ENCODE results near the gene MON1A. TPM values are rescaled to one million over a fixed set of nuclear protein-coding genes. Genes with fewer than 3 reads are reported as not detected.
A peak's percentile ranks its signal among the peaks of the same experiment; 100 is the strongest.

MON1A gene
- total RNA-seq, 1 donor from 2014 or later: 13.0 TPM

DNA sequence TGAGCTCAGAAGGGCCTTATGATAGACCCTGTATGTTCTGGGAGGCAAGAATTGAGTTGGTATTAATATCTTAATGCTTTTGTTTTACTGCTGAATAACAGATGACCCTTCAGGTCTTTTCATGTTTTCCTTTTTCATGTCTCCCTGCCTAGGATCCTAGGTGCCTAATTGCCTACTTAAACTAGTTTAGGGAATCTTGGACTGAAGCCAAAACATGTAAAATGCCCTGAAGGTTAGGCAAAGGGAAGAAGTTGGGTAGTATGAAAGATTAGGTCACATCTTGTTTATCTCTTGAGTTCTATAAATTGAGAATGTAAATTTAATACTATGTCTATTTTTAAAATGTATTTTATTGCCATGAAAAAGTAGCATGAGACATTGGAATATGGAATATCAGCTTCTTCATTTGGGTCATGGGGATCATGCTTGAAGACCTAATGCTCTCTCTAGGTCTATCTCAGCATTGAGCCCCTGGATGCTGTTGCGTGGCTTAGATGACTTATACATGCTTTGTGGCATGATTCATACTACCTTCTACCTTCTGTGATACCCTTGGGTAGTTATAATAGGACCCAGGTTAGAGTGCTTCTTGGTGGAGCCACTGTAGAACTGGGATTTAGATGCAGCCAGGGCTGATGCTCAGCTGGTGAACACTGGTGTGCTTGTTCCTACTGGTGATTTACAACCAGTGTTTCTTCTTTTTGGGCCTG lies 36.8 kb upstream of the MON1A start:
- Histone ChIP-seq H3K36me3 (peaks cover 11 to 21% of the 10 kb centered on the region in 2 donors), H3K4me3 (no peak overlapping the region), H3K4me1 (peaks cover 0 to 19% of the 10 kb centered on the region in 2 donors), H3K9me3 (no peaks in the 10 kb centered on the region), H3K27me3 (no peaks in the 10 kb centered on the region), H3K27ac (peak overlapping the region in 1 of 2 donors; percentile 57)
- DNase-seq (ENCODE audit: low spot score in 2 of 2): no peak
- TF ChIP-seq, protein P1, sequence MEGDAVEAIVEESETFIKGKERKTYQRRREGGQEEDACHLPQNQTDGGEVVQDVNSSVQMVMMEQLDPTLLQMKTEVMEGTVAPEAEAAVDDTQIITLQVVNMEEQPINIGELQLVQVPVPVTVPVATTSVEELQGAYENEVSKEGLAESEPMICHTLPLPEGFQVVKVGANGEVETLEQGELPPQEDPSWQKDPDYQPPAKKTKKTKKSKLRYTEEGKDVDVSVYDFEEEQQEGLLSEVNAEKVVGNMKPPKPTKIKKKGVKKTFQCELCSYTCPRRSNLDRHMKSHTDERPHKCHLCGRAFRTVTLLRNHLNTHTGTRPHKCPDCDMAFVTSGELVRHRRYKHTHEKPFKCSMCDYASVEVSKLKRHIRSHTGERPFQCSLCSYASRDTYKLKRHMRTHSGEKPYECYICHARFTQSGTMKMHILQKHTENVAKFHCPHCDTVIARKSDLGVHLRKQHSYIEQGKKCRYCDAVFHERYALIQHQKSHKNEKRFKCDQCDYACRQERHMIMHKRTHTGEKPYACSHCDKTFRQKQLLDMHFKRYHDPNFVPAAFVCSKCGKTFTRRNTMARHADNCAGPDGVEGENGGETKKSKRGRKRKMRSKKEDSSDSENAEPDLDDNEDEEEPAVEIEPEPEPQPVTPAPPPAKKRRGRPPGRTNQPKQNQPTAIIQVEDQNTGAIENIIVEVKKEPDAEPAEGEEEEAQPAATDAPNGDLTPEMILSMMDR (IDR thresholded peaks at IDR 0.05): no peak
- intact Hi-C loops (cut with DNase I): no loop called here

DNA sequence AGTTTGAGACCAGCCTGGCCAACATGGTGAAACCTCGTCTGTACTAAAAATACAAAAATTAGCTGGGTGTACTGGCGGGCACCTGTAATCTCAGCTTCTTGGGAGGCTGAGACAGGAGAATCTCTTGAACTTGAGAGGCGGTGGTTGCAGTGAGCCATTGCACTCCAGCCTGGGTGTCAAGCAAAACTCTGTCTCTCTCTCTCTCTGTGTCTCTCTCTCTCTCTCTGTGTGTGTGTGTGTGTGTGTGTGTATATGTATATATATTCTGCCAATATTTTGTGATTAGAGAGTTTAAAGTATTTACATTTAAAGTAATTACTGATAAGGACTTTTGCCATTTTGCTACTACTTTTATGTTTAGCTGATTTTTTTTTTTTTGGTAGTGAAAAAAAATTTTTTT lies 26.0 kb upstream of the MON1A start:
- Histone ChIP-seq H3K4me1 (peaks cover 0 to 2% of the 10 kb centered on the region in 2 donors), H3K27me3 (no peaks in the 10 kb centered on the region), H3K36me3 (no peaks in the 10 kb centered on the region), H3K9me3 (no peaks in the 10 kb centered on the region), H3K27ac (no peak overlapping the region), H3K4me3 (no peak overlapping the region)
- no peak for DNase-seq (ENCODE audit: low spot score in 2 of 2)
- intact Hi-C loops (cut with DNase I): no loop called here
- TF ChIP-seq, protein P1 (IDR thresholded peaks at IDR 0.05): no peak

DNA sequence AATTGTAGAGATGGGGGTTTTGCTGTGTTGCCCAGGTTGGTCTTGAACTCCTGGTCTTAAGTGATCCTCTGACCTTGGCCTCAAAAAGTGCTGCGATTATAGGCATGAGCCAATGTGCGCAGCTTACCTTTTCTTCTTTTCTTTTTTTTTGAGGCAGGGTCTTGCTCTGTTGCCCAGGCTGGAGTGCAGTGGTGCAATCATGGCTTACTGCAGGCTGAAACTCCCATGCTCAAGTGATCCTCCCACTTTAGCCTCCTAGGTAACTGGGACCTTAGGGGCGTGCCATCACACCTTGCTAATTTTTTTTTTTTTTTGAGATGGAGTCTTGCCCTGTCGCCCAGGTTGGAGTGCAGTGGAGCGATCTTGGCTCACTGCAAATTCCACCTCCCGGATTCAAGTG lies 23.3 kb upstream of the MON1A start:
- Histone ChIP-seq H3K4me3 (no peak overlapping the region), H3K27ac (no peak overlapping the region), H3K9me3 (no peaks in the 10 kb centered on the region), H3K36me3 (no peaks in the 10 kb centered on the region), H3K4me1 (peaks cover 8 to 13% of the 10 kb centered on the region in 2 donors), H3K27me3 (no peaks in the 10 kb centered on the region)
- intact Hi-C loops (cut with DNase I): no loop called here
- TF ChIP-seq, protein P1 (IDR thresholded peaks at IDR 0.05): no peak
- DNase-seq (ENCODE audit: low spot score in 2 of 2): no peak

DNA sequence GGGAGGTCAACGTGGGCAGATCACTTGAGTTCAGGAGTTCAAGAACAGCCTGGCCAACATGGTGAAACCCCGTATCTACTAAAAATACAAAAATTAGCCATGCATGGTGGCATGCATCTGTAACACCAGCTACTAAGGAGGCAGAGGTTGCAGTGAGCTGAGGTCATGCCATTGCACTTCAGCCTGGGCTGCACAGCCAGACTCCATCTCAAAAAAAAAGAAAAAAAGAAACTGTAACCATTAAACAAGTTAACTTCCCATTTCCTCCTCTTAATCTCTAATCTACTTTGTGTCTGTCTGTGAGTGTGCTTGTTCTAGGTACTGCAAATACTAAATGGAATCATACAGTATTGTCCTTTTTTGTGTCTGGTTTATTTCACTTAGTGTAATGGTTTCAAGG lies 13.0 kb upstream of the MON1A start:
- H3K27ac ChIP-seq: no peak overlapping the region
- TF ChIP-seq, protein P1 (IDR thresholded peaks at IDR 0.05): no peak
- intact Hi-C loops (cut with DNase I): no loop called here
- H3K4me1 ChIP-seq: peaks cover 3 to 6% of the 10 kb centered on the region in 2 donors
- no peaks in the 10 kb centered on the region for H3K27me3 ChIP-seq
- no peak for DNase-seq (ENCODE audit: low spot score in 2 of 2)
- H3K4me3 ChIP-seq: no peak overlapping the region
- no peaks in the 10 kb centered on the region for H3K9me3 ChIP-seq
- H3K36me3 ChIP-seq: no peaks in the 10 kb centered on the region

DNA sequence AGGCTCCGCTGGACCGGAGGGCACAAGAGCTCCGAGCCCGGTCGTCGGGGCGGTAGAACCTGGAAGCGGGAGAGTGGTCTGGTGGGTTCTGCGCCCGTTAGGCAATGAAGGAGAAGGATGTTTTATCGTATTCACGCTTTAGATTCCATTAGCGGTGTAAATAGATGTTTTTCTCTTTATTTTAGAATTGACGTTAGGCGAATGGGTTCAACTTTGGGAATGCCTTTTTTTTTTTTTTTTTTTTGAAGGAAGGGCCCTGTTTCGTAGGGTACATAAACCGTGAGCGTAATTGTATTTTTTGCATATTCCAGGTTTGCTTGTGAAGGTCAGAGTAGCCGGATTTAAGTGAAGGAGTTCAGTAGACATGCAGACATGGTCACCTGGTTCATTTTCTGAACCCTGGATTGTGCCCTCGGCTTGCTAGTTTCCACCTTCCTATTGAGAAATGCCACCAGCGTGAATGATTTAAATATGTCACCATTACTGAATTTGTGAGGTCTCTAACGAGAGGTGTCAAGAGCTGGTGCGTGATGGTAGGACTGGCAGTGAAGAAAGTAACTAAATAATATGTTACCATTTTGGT lies 11.1 kb upstream of the MON1A start:
- Histone ChIP-seq H3K9me3 (no peaks in the 10 kb centered on the region), H3K27ac (peak overlapping the region; percentile 90 to 97), H3K27me3 (no peaks in the 10 kb centered on the region), H3K4me3 (peak overlapping the region; percentile 74 to 86), H3K36me3 (no peaks in the 10 kb centered on the region), H3K4me1 (peaks cover 3 to 6% of the 10 kb centered on the region in 2 donors)
- no peak for DNase-seq (ENCODE audit: low spot score in 2 of 2)
- TF ChIP-seq, protein P1 (IDR thresholded peaks at IDR 0.05): no peak
- intact Hi-C loops (cut with DNase I): loop anchor here (1.0 to 2.0 kb wide), 2 partner anchors 11 to 84 kb away; partner anchors contain the start of genes MON1A and TRAIP
